Measurements from ENCODE around the gene LDB1. TPM values are rescaled to one million over a fixed set of nuclear protein-coding genes. Genes with fewer than 3 reads are reported as not detected.

Gene LDB1
- total and polyA plus RNA-seq, 10 of the 15 experiments (the other 5 are each of a cell fraction or from before 2014, with no cell fraction given), result 1.7 to 71.5 (median 36.9) TPM

- RAD21 ChIA-PET (ENCODE audit: unreplicated experiment), result interaction anchor here (0.5 to 7.7 kb wide), 4 partner anchors 30 to 227 kb away, joined by 4 to 82 read pairs (median 12); no protein-coding TSS in a partner anchor
- intact Hi-C loops (cut with micrococcal nuclease; ENCODE audit: unreplicated experiment), result no loop called here
- no peak for FAIRE-seq
- H2AFZ ChIP-seq (ENCODE audit: control insufficient read depth, low read depth, low read length), result no peak overlapping the region
- H3K4me2 ChIP-seq (ENCODE audit: control insufficient read depth, insufficient read depth), result no peak overlapping the region
- POLR2A ChIA-PET, result interaction anchor here (0.5 kb wide), 1 partner anchor 94 kb away, joined by 7 read pairs; no protein-coding TSS in a partner anchor
- SMC1A ChIA-PET (ENCODE audit: uncharacterized antibody, unreplicated experiment), result interaction anchor here (1.0 to 3.7 kb wide), 5 partner anchors 12 to 227 kb away, joined by 3 to 27 read pairs (median 4); partner anchors contain the start of gene ARMH3
- peaks cover 7% of the 10 kb centered on the region for H3K4me1 ChIP-seq (ENCODE audit: control insufficient read depth, insufficient read depth, low read length)
- H4K20me1 ChIP-seq (ENCODE audit: control insufficient read depth, insufficient read depth), result no peaks in the 10 kb centered on the region
- no peaks in the 10 kb centered on the region for H3K27me3 ChIP-seq (replicated peaks in 1 of 2; ENCODE audit: control insufficient read depth in 2 of 2, insufficient read depth in 2 of 2, low read length in 1 of 2)
- no TSS peak for BruUV-seq (replicated peaks)
- H3K36me3 ChIP-seq (ENCODE audit: control insufficient read depth in 2 of 2, insufficient read depth in 2 of 2, low read length in 1 of 2), result no peaks in the 10 kb centered on the region
- no peak for DNase-seq (ENCODE audit: low read depth, low spot score)
- no peak for ATAC-seq
- H3K79me2 ChIP-seq (ENCODE audit: control insufficient read depth, insufficient read depth, low read length), result peaks cover 20% of the 10 kb centered on the region
- no peaks in the 10 kb centered on the region for H3K9me3 ChIP-seq (replicated peaks; ENCODE audit: control insufficient read depth, insufficient read depth, low read length)
- CTCF ChIA-PET, result interaction anchor here (0.5 to 12.2 kb wide), 10 partner anchors 13 to 287 kb away, joined by 3 to 159 read pairs (median 9); partner anchors contain the start of gene ARMH3
- H3K4me3 ChIP-seq, result no peak overlapping the region
- in situ Hi-C loops (cut with MboI), result no loop called here
- 100% methylated on average over 1 of the region's 1 CpG for WGBS (ENCODE audit: insufficient coverage, insufficient replicate concordance, low lambda C conversion rate, missing lambda C conversion rate)
- no peak overlapping the region for H3K27ac ChIP-seq (ENCODE audit: control insufficient read depth, insufficient read depth)
- no peak overlapping the region for H3K9ac ChIP-seq (ENCODE audit: control insufficient read depth, insufficient read depth, low read length)
- no peak for TF ChIP-seq SUPT20H (IDR thresholded peaks at IDR 0.05; ENCODE audit: borderline replicate concordance, control insufficient read depth, low read depth, low read length)
- no peak for TF ChIP-seq BCL3 (IDR thresholded peaks at IDR 0.05; ENCODE audit: borderline replicate concordance, insufficient read depth, low read depth, low read length, poor library complexity, severe bottlenecking)
- no peak for TF ChIP-seq RBBP5 (conservative IDR thresholded peaks at IDR 0.05)
- TF ChIP-seq, protein P1, sequence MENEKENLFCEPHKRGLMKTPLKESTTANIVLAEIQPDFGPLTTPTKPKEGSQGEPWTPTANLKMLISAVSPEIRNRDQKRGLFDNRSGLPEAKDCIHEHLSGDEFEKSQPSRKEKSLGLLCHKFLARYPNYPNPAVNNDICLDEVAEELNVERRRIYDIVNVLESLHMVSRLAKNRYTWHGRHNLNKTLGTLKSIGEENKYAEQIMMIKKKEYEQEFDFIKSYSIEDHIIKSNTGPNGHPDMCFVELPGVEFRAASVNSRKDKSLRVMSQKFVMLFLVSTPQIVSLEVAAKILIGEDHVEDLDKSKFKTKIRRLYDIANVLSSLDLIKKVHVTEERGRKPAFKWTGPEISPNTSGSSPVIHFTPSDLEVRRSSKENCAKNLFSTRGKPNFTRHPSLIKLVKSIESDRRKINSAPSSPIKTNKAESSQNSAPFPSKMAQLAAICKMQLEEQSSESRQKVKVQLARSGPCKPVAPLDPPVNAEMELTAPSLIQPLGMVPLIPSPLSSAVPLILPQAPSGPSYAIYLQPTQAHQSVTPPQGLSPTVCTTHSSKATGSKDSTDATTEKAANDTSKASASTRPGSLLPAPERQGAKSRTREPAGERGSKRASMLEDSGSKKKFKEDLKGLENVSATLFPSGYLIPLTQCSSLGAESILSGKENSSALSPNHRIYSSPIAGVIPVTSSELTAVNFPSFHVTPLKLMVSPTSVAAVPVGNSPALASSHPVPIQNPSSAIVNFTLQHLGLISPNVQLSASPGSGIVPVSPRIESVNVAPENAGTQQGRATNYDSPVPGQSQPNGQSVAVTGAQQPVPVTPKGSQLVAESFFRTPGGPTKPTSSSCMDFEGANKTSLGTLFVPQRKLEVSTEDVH (IDR thresholded peaks at IDR 0.05; ENCODE audit: low read depth, partially characterized antibody), result no peak
- TF ChIP-seq NRF1 (conservative IDR thresholded peaks at IDR 0.05; ENCODE audit: low read depth, low read length), result no peak
- TF ChIP-seq IRF4 (IDR thresholded peaks at IDR 0.05; ENCODE audit: low read depth, low read length), result no peak
- TF ChIP-seq, protein P2, sequence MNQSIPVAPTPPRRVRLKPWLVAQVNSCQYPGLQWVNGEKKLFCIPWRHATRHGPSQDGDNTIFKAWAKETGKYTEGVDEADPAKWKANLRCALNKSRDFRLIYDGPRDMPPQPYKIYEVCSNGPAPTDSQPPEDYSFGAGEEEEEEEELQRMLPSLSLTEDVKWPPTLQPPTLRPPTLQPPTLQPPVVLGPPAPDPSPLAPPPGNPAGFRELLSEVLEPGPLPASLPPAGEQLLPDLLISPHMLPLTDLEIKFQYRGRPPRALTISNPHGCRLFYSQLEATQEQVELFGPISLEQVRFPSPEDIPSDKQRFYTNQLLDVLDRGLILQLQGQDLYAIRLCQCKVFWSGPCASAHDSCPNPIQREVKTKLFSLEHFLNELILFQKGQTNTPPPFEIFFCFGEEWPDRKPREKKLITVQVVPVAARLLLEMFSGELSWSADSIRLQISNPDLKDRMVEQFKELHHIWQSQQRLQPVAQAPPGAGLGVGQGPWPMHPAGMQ (IDR thresholded peaks at IDR 0.05; ENCODE audit: borderline replicate concordance), result no peak
- TF ChIP-seq, protein P3, sequence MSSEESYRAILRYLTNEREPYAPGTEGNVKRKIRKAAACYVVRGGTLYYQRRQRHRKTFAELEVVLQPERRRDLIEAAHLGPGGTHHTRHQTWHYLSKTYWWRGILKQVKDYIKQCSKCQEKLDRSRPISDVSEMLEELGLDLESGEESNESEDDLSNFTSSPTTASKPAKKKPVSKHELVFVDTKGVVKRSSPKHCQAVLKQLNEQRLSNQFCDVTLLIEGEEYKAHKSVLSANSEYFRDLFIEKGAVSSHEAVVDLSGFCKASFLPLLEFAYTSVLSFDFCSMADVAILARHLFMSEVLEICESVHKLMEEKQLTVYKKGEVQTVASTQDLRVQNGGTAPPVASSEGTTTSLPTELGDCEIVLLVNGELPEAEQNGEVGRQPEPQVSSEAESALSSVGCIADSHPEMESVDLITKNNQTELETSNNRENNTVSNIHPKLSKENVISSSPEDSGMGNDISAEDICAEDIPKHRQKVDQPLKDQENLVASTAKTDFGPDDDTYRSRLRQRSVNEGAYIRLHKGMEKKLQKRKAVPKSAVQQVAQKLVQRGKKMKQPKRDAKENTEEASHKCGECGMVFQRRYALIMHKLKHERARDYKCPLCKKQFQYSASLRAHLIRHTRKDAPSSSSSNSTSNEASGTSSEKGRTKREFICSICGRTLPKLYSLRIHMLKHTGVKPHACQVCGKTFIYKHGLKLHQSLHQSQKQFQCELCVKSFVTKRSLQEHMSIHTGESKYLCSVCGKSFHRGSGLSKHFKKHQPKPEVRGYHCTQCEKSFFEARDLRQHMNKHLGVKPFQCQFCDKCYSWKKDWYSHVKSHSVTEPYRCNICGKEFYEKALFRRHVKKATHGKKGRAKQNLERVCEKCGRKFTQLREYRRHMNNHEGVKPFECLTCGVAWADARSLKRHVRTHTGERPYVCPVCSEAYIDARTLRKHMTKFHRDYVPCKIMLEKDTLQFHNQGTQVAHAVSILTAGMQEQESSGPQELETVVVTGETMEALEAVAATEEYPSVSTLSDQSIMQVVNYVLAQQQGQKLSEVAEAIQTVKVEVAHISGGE (CRISPR knock-in tag; IDR thresholded peaks at IDR 0.05), result no peak
- no peak for TF ChIP-seq ZNF687 (IDR thresholded peaks at IDR 0.05)
These were observed 52.0 kb downstream of the LDB1 start for GRCh38 chr10:102068216-102068615.

Data from GM12878 (cell line).